ENCODE measurements around the gene GLTP.

GLTP gene

GRCh38 chr12:109822951-109823411 lies 57.4 kb downstream of the GLTP start:
- DNase-seq (ENCODE audit: low read depth), result no peak
- no peak overlapping the region for H3K4me3 ChIP-seq (ENCODE audit: low read depth, low read length)
- TF ChIP-seq, protein P1, sequence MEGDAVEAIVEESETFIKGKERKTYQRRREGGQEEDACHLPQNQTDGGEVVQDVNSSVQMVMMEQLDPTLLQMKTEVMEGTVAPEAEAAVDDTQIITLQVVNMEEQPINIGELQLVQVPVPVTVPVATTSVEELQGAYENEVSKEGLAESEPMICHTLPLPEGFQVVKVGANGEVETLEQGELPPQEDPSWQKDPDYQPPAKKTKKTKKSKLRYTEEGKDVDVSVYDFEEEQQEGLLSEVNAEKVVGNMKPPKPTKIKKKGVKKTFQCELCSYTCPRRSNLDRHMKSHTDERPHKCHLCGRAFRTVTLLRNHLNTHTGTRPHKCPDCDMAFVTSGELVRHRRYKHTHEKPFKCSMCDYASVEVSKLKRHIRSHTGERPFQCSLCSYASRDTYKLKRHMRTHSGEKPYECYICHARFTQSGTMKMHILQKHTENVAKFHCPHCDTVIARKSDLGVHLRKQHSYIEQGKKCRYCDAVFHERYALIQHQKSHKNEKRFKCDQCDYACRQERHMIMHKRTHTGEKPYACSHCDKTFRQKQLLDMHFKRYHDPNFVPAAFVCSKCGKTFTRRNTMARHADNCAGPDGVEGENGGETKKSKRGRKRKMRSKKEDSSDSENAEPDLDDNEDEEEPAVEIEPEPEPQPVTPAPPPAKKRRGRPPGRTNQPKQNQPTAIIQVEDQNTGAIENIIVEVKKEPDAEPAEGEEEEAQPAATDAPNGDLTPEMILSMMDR (IDR thresholded peaks at IDR 0.05; ENCODE audit: low read depth, low read length), result no peak
- no peak for TF ChIP-seq POLR2A (IDR thresholded peaks at IDR 0.05; ENCODE audit: extremely low read depth, insufficient read length)
- TF ChIP-seq MYC (IDR thresholded peaks at IDR 0.05; ENCODE audit: low read depth, low read length), result no peak
- no peak for TF ChIP-seq MAX (IDR thresholded peaks at IDR 0.05; ENCODE audit: low read depth, low read length)

- no peak overlapping the region for H3K4me3 ChIP-seq (ENCODE audit: low read depth, low read length)
- DNase-seq (ENCODE audit: low read depth), result no peak
- TF ChIP-seq, protein P1 (IDR thresholded peaks at IDR 0.05; ENCODE audit: low read depth, low read length), result no peak
- TF ChIP-seq MYC (IDR thresholded peaks at IDR 0.05; ENCODE audit: low read depth, low read length) (no peak), POLR2A (IDR thresholded peaks at IDR 0.05; ENCODE audit: extremely low read depth, insufficient read length) (no peak), MAX (IDR thresholded peaks at IDR 0.05; ENCODE audit: low read depth, low read length) (no peak)
Measured at GRCh38 chr12:109822416-109822815, 57.9 kb downstream of the GLTP start.

DNA sequence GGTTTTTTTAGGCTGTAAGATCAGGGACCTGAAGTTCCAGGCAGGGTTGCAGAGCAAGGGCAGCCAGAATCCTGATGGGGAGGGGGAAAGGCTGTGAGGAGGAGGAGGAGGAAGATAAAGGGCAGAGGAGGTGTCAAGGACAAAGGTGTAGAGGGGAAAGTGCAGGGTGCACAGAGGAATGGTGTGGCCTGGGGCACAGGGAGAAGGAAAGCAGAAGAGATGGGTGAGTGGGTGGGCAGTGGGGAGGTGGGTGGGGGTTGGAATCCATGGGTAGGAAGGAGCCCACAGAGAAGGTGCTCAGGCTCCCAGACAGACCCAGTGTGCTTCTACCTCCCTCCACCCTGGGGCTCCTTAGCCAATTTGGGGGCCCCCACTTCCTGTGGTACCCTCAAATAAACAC lies 58.4 kb downstream of the GLTP start:
- no peak for DNase-seq (ENCODE audit: low read depth)
- TF ChIP-seq, protein P1 (IDR thresholded peaks at IDR 0.05; ENCODE audit: low read depth, low read length), result no peak
- TF ChIP-seq MYC (IDR thresholded peaks at IDR 0.05; ENCODE audit: low read depth, low read length) (no peak), MAX (IDR thresholded peaks at IDR 0.05; ENCODE audit: low read depth, low read length) (no peak), POLR2A (IDR thresholded peaks at IDR 0.05; ENCODE audit: extremely low read depth, insufficient read length) (no peak)
- H3K4me3 ChIP-seq (ENCODE audit: low read depth, low read length), result no peak overlapping the region

DNA sequence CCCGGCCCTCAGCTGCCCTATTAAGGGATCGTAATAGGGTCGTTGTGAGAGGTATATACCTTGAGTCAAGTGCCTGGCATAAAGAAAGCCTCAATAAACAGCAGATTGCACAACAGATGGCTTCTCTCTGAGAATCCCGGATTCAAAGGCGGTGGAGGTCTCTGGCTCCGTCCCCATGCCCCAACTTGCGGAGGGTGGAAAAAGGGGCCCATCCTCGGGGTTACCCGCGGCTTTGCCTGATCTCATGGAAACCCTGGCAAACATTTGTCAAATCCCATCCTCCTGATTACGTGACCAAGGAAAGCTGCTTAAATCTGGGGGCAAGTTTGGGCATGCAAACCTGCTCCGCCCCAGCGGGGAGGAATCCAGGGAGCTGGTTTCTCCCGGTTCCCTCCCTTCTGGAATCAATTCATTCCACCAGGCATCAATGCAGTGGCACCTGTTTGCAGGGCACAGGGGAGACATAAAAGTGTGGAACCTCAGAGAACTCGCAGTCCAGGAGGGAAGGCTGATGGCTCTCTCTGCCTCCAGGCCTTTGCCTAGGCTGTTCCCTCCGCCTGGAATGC lies 59.4 kb downstream of the GLTP start:
- TF ChIP-seq, protein P1 (IDR thresholded peaks at IDR 0.05; ENCODE audit: low read depth, low read length), result no peak
- no peak for TF ChIP-seq POLR2A (IDR thresholded peaks at IDR 0.05; ENCODE audit: extremely low read depth, insufficient read length)
- no peak for TF ChIP-seq MYC (IDR thresholded peaks at IDR 0.05; ENCODE audit: low read depth, low read length)
- TF ChIP-seq MAX (IDR thresholded peaks at IDR 0.05; ENCODE audit: low read depth, low read length), result no peak
- no peak for DNase-seq (ENCODE audit: low read depth)
- no peak overlapping the region for H3K4me3 ChIP-seq (ENCODE audit: low read depth, low read length)

DNA sequence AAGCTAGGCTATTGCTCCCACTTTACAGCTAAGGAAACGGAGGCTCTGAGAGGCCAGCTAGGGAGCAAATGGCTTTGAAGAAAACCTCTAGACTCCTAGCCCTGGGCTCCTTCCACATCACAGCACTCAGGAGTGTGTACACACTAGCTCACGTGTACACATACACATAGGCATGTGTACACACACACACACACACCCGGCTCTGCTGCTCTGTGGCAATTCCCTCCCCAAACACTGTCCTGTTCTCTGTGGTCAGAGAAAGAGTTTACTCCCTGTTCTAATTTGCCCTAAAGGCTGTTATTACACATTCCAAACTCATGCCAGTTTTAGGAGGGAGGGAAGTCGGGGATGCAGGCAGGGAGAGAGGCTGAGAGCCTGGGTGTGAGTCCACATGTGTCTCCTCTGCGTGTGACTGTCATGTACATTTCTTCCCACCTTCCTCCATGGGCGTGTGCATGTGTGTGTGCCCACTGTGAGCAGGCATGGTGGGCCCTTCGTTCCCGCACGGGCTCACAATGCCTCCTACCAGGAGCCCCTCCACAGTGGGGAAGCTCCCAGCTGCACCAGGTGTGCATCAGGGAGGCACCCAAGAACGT lies 61.3 kb downstream of the GLTP start:
- no peak for DNase-seq (ENCODE audit: low read depth)
- no peak for TF ChIP-seq MAX (IDR thresholded peaks at IDR 0.05; ENCODE audit: low read depth, low read length)
- TF ChIP-seq, protein P1 (IDR thresholded peaks at IDR 0.05; ENCODE audit: low read depth, low read length), result no peak
- no peak for TF ChIP-seq POLR2A (IDR thresholded peaks at IDR 0.05; ENCODE audit: extremely low read depth, insufficient read length)
- TF ChIP-seq MYC (IDR thresholded peaks at IDR 0.05; ENCODE audit: low read depth, low read length), result no peak
- H3K4me3 ChIP-seq (ENCODE audit: low read depth, low read length), result no peak overlapping the region

Measured in NB4 (cell line).